Lower lobe of right lung (tissue), 2 donors: ENCODE results near the gene DPEP1. TPM values are rescaled to one million over a fixed set of nuclear protein-coding genes. Genes with fewer than 3 reads are reported as not detected.

Experiments
- ATAC-seq, 2 donors: fragments of 200-7000 bp; cut with Tn5 transposase; one replicate each; pipeline ENCODE4 v1.9.1; 2020 to 2022; ENCODE audit warnings: mild to moderate bottlenecking in 2 of 2, moderate library complexity in 2 of 2
- DNase-seq: peaks from one replicate; pipeline ENCODE4 v3.0.0-alpha.2; 2020
- H3K27ac ChIP-seq: fragments of 200-600 bp; one replicate; pipeline ENCODE4 v1.8.0; 2022
- H3K27me3 ChIP-seq: fragments of 200-600 bp; one replicate; pipeline ENCODE4 v1.8.0; 2022; ENCODE audit warnings: low read depth
- H3K36me3 ChIP-seq: fragments of 200-600 bp; one replicate; pipeline ENCODE4 v1.8.0; 2022; ENCODE audit warnings: mild to moderate bottlenecking
- H3K4me1 ChIP-seq: fragments of 200-600 bp; one replicate; pipeline ENCODE4 v1.8.0; 2022
- H3K4me3 ChIP-seq: fragments of 200-600 bp; one replicate; pipeline ENCODE4 v1.8.0; 2022; ENCODE audit warnings: mild to moderate bottlenecking
- H3K9me3 ChIP-seq: fragments of 200-600 bp; one replicate; pipeline ENCODE4 v1.8.0; 2022
- CTCF ChIP-seq: fragments of 200-600 bp; IDR thresholded peaks from one replicate; pipeline ENCODE4 v1.8.0; 2022; ENCODE audit warnings: antibody characterized with exemption, mild to moderate bottlenecking
- intact Hi-C: fragments of 100-400 bp; cut with DNase I; formaldehyde crosslinking; loops from one replicate; pipeline ENCODE4 v1.11.0; 2022
- long read RNA-seq: library from polyadenylated mRNA; unstranded; transcript quantifications from one replicate; pipeline ENCODE4 v2.0.0, GENCODE V29; 2021
- total RNA-seq: library from RNA; stranded (reverse); fragmentation: NEBNext Ultra II Directional; extraction: Animal tissue kit (Norgen Biotek cat#: 25700); gene quantifications from one replicate; pipeline ENCODE4 v1.2.1, GENCODE V29; 2021
- donor health status: DM: no; HTN: yes; CAD: no; lungs with severe emphysema.

DPEP1 gene
- total RNA-seq = 0.59 TPM
- long read RNA-seq, partial matches to known transcripts = 0 of 1 reads
- long read RNA-seq, other reads (novel, unspliced or antisense) = 1 of 1 reads

GRCh38 chr16:89613231-89613953 lies at the start of gene DPEP1:
Gene DPEP1, plus strand, starts transcription at chr16:89613642. Its CDS starts 16,769 bp downstream, at chr16:89630411.
- Histone ChIP-seq H3K9me3 (no peaks in the 10 kb centered on the region), H3K27ac (no peak within 1 kb of the TSS), H3K4me3 (no peak within 1 kb of the TSS), H3K4me1 (no peaks in the 10 kb centered on the region), H3K36me3 (no peaks in the 10 kb centered on the region), H3K27me3 (no peaks in the 10 kb centered on the region)
- DNase-seq = no peak
- ATAC-seq = peak; percentile 22 to 29
- intact Hi-C loops = no loop called here
- TF ChIP-seq CTCF = no peak

- H3K4me3 ChIP-seq = no peak overlapping the region
- no peak for TF ChIP-seq CTCF
- intact Hi-C loops = no loop called here
- no peak overlapping the region for H3K27ac ChIP-seq
- peaks cover 55% of the 10 kb centered on the region for H3K4me1 ChIP-seq
- peaks cover 3% of the 10 kb centered on the region for H3K27me3 ChIP-seq
- DNase-seq (no peak), ATAC-seq (no peak)
- peaks cover 37% of the 10 kb centered on the region for H3K36me3 ChIP-seq
- H3K9me3 ChIP-seq = no peaks in the 10 kb centered on the region
These were observed 48.8 kb upstream of the DPEP1 start for GRCh38 chr16:89564476-89565255.

GRCh38 chr16:89565256-89565505 lies 48.3 kb upstream of the DPEP1 start:
- peaks cover 53% of the 10 kb centered on the region for H3K4me1 ChIP-seq
- no peak for TF ChIP-seq CTCF
- intact Hi-C loops = no loop called here
- H3K4me3 ChIP-seq = peak overlapping the region; percentile 33
- DNase-seq = no peak
- peaks cover 3% of the 10 kb centered on the region for H3K27me3 ChIP-seq
- ATAC-seq = no peak
- H3K36me3 ChIP-seq = peaks cover 37% of the 10 kb centered on the region
- H3K27ac ChIP-seq = no peak overlapping the region
- H3K9me3 ChIP-seq = no peaks in the 10 kb centered on the region

GRCh38 chr16:89565506-89566372 lies 47.7 kb upstream of the DPEP1 start:
- ATAC-seq = peak; percentile 61 to 65
- DNase-seq = peak; percentile 77
- peak; percentile 52 for TF ChIP-seq CTCF
- peak overlapping the region; percentile 33 for H3K4me3 ChIP-seq
- H3K4me1 ChIP-seq = peaks cover 53% of the 10 kb centered on the region
- H3K9me3 ChIP-seq = no peaks in the 10 kb centered on the region
- H3K27ac ChIP-seq = peak overlapping the region; percentile 18
- H3K36me3 ChIP-seq = peaks cover 37% of the 10 kb centered on the region
- intact Hi-C loops = no loop called here
- peaks cover 3% of the 10 kb centered on the region for H3K27me3 ChIP-seq
